Fibroblast of peridontal ligament (primary cell): ENCODE data around the gene FAM222A.
"Not testable (repeated sequence)": the region's sequence is repeated elsewhere in the genome, so short reads cannot be mapped to it uniquely, and the experiment has no call there.

Experiments used
- DNase-seq: peaks from one replicate; pipeline ENCODE4 v3.0.0-alpha.2; 2010; ENCODE audit errors: extremely low read depth

The FAM222A gene

DNA sequence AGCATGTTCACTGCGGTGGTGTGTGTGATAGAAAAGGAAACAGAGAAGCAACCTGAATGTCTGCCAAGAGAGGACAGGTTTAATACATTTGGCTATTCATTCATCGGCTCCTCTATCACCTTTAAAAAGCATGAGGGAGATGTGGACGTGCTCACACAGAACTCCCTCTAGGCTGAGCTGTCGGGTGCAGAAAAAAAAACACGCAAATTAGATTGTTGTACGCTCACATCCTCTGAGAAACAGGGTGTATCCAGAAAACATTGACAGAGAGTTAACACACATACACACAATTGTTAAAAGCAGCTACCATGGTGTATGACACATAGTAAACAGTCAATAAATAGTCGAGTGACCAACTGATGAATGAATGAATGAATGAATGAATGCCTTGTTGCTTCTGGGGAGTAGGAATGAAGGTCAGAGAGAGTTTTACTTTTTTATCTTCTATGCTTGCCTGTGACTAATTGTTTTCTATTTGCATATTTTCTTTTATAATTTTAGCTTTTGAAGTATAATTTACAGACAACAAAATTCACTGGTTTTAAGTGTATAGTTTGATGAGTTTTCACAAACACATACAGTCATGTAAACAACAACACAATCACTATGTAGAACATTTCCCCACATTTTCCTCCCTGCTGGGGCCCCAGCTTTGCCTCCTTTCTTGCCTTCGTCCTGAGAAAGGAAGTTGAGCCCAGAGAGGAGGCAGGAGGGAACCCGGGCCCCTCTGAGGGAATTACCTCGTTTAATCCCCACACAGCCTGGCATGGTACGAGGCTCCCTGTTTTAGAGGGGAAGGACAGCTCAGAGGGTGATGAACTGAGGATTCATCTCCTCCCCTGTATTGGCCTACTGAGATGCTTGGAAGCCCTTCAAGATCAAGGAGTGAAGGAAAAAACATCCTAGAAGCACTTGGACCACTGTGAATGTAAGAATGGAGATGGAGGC, 19.7 kb upstream of the FAM222A start:
- no peak for DNase-seq

DNA sequence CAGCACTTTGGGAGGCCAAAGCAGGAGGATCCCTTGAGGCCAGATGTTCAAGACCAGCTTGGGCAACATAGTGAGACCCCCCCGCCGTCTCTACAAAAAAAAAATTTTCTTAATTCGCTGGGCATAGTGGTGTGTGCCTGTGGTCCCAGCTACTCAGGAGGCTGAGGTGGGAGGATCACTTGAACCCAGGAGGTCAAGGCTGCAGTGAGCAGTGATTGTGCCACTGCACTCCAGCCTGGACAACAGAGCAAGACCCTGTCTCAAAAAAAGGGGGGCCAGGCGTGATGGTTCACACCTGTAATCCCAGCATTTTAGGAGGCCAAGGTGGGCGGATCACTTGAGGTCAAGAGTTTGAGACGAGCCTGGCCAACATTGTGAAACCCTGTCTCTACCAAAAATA, 19.0 kb upstream of the FAM222A start:
- not testable (repeated sequence) for DNase-seq

DNA sequence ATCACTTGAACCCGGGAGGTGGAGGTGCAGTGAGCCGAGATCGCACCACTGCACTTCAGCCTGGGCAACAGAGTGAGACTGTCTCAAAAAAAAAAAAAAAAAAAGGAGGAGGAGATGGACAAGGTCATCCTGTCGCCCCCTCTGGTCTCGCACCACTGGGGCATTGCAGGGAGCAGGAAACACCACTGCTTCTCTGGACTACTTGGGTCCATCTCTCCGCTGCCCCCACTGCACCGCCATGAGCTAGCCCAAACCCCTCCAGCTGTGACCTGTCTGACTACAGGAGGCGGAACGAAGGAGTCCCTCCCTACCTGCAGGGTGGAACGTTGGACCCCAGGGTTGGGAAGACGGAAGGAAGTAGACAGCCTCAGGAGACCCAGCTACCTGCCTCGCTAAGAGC, 18.2 kb upstream of the FAM222A start:
- no peak for DNase-seq

DNA sequence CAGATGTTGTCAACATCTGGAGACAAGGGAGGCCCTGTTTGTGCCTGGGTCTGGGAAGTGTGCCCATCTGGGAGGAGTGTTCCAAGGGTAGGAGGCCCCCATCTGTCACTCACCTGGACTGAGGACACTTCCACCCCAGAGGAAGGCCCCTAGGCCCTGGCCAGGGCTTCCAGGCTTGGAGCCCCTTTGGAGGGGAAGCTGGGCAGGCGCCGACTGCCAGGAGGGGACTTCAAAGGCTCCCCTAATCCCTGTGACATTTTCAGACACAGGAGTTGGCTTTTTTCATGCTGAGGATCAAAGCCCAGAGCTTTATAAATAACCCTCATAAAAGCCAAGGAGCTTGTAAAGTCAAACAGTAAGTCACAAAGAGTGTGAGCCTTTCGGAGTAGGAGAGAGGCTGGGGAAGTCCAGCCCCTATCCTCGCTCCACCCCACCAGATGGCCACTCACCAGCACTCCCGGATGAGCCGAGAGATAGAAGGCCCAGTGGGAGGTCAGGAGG, 17.6 kb upstream of the FAM222A start:
- no peak for DNase-seq

DNA sequence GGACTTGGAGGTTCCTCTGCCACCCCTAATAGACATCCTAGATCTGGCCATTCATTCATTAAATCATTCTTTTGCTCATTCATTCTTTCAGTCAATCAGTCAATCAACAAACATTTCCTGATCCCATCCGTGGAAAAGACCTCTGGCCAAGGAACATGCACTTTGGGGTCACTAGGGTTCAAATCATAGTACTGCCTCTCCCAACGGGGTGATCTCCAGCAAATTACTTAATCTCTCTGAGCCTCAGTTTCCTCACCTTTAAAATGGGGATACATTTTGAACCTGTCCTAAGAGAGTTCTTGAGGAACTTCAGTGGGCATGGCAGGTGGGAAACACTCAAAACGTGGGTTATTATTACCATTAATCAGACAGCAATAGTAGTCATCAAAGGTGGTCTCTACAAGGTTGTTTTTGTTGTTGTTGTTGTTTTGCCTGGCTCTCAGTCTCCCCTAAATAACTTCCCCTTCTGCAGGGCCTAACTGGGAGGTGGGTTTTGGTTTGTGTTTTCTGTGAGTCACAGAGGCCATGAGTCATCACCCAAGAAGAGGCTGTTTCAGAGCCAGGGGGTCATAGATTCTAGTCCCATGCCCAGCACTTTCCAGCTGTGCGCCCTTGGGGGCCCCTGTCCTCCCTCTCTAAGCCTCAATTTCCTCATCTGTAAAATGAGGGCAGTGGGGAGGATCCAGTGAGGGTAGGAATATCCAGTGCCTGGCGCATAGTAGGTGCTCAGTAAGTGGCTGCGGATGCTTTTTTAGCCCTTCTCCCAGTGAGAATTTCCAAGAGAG, 16.9 kb upstream of the FAM222A start:
- no peak for DNase-seq

DNA sequence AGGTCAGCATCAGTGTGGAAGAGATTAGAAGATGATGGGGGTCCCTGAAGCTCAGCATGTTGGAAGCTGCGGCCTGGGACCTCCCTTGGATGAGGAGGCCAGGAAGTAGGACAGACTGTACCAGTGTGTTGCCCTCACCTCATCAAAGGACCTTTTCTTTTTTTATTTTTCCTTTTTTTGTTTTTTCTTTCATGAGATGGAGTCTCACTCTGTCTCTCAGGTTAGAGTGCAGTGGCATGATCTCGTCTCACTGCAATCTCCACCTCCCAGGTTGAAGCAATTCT, 16.4 kb upstream of the FAM222A start:
- DNase-seq = no peak

DNA sequence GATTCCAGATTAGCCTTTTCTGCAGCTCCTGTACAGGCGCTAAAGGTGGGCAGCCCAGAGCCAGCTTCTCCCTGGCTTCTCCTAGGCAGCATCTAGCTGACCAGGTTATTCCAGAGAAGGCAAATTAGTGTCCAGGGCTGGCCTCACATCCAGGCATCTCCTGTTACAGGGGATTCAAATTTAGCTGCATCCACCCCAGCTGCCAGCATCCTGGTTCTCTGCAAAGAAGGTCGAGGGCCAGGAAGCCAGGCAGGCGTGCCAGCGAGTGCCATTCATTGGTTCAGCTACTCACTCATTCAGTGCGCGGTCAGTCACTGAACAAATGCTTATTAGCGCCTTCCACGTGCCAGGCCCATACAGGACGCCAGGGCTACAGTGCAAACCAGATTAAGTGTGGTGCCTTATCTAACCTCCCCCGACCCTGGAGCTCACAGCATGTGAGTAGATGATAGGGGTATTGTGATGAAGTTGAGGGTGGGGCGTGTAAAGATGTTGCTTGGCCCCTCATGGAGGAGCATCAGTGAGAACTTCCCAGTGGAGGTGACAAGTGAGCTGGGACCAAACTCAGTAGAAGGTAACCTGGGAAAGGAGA, 15.7 kb upstream of the FAM222A start:
- no peak for DNase-seq

DNA sequence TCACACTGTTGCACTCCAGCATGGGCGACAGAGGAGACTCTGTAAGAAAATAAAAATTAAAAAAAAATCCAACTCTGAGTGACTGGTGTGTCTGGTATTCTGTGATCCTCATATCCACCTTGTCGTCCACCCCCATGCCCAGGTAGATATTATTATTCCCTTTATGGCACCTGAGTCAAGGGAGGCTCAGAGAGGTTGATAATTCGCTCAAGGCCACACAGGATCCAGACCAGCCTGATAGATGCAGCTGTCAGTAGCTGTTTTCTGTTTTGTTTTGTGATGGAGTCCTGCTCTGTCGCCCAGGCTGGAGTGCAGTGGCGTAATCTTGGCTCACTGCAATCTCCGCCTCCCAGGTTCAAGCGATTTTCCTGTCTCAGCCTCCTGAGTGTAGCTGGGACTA, 14.8 kb upstream of the FAM222A start:
- DNase-seq = no peak

DNA sequence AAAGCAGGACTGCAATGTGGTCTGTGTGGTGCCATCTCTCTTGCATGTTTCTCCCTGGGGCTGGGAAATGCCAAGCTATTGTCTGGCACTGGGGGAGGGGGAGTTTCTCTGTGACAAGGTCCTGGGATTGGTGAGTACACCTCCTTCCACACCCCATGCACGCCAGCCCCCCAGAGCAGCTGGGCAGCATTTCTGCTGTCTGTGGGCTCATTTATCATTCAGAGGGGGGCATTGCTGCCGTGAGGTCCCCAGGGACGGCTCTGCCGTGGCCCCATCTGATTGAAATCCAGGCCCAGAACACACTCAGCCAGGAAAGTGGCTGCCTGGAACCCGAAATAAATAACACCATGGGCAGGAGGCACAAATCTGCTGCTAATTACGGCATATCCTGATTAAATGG, 12.6 kb upstream of the FAM222A start:
- DNase-seq = no peak

DNA sequence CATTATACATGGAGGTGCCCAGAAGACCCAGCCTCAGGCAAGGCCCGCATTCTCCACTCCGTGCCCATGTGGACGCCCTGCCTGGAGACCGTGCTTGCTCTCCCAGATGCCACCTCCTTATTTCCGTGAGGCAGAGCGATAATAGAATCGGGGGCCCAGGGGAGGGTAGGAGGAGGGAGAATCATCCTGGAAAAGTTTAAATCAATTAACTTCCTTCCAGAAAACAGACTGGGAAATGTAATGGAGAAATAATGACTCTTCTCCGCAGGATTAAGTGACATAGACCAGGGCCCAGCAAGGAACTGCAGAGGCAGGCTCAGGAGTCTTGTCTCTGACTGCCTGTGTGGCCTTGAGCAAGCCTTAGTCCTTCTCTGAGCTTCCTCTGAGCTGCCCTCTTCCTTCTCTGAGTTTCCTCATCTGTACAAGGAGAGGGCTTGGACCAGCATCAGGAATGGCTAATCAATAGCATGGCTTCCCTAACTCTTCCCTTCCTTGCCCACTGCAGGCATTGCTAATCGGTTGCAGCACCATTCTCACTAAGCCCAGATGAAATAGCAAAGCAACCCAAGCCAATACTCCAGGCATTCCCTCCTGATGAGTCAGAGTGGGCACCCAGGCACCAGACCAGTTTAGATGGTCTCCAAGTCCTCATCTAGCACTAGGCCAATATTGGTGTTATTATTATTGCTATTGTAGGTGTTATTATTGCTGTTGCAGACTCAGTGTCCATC, 11.3 kb upstream of the FAM222A start:
- no peak for DNase-seq

DNA sequence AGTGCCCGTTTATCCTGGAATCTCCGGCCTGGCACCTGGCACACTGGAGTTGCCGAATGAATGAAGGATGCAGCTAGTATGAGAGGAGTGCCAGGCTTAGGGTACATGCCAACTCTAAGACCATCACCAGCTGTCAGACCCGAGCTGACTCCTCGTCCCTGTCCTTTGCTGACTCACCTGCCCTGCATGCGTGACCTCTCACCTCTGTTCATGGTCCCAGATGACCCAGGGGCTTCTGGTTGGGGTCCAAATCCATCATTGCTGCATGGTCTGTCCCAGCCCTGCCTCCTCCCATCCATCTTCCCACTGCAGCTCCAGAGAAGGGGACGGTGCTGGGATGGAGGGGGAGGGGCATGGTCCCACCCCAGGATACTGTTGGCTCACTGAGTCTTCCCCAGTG, 9.9 kb upstream of the FAM222A start:
- no peak for DNase-seq

DNA sequence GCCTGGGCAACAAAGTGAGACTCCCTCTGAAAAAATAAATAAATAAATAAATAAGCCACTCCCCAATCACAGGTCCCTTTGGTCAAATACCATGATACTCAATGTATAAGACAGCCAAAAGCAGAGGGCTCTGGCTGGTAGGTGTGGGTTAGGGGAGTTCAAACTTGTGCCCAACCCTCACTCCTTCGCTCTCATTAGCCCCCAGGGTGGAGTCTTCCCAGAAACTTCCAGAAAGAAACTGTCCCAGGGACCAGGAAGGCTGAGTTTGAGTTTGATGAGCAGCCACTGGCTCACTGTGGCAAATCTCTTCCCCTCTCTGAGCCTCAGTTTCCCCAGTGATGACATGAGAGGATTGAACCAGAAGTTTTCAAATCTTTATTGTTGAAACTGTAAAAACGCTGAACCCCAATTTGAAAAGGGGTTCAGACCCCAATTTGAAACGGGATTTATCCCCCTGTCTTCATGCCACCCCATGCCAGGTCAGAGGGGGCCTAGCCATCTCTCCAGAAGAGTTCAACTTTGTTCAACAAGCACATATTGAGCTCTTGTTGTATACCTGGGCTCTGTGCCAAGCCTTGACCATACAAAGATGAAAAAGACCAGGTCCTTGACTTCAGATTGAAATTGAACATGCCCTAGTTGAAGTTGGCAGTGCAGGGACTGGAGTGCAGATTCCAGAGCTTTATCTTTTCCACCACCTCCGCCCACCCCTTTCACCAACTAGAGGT, 9.1 kb upstream of the FAM222A start:
- no peak for DNase-seq

DNA sequence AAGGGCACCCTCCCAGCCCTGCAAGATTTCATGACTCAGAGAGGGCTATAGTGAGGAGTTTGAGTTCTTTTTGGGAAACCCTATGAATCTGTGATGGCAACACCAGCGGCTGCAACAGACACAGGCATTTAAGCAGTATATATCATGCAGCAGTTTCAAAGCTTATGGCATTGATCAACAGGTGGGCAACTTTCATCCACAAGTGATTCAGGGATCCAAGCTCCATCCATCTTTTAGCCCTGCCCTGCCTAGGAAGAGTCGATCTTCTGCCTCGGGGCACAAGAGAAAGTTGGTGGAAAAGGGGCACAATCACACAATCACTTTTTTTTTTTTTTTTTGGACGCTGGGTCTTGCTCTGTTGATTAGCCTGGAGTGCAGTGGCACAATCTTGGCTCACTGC, 8.3 kb upstream of the FAM222A start:
- DNase-seq = no peak

DNA sequence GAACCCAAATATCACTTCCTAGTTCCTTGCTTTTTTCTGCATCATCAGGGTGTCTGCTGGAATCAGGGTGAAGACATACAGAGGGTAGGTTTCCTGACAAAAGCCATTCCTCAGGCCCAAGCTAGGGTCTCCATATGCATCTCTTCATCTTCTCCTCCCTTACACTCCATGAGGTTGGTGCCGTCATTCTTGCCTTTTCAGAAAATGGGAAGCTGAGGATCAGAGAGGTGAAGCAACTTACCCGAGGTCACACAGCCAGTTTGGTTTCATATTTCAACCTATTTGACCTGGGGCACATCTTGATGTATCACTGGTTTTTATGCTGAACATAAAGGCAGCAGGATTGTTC, 7.3 kb upstream of the FAM222A start:
- no peak for DNase-seq

DNA sequence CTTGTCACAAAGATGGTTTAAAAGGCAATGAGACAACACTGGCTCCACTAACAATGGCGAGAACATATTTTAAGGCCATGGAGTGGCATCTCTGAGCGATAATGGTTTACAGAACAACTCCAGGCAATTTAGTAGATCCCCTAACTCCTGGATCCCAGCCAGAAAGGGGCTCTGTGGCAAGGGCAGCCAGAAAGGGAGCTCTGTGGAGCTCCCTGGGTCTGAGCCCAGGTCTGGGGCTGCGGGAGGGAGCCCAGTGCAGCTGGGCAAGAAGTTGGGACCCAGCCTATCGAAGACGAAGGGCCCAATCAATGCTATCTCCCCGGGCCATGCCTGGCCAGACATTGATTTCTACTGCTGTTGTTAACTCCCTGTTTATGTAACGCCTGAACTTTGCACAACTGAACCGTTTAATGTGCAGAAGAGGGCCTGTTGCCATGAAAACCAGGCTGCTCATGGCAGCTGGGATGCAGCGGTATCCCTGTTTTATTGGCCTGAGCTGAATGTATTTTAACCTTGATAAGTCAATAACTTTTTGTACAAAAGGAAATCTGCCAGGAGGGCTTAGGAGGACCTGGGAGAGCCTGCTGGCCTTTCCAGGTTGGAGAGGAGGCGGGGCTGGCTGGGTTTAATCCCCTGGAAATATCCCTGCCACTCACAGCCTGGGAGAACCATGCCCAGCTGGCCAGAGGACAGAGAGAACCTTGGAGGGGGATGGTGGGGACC, 6.7 kb upstream of the FAM222A start:
- no peak for DNase-seq

DNA sequence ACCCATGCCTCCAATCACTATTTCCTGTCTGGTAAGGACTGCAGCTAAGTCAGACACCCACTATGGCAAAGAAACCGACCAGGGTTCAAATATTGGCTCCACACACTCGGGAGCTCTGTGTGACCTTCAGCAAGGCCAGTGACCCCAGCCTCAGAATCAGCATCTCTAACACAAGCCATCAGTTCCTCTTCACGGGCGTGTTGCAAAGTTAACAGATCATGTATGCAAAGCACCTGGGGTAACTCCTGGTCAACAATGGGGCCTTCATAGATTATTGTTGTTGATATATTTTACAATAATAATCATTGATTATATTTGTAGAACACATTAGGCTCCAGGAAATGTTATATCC, 6.2 kb upstream of the FAM222A start:
- DNase-seq = no peak

DNA sequence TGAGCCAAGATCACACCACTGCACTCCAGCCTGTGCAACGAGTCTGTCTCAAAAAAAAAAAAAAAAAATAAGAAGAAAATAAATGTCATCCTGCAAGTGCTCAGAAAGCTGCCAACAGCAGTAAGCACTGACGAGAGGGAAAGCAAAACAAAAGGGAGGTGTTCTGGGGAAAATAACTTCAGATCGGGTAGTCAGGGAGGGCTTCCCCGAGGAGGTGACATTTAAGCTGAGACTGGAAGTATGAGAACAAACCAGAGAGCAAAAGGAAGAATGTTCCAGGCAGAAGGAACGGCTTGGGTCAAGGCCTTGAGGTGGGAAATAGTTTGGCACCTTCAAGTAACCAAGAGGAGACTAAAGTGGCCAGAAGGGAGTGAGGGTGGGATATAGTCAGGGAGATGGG, 4.7 kb upstream of the FAM222A start:
- no peak for DNase-seq

DNA sequence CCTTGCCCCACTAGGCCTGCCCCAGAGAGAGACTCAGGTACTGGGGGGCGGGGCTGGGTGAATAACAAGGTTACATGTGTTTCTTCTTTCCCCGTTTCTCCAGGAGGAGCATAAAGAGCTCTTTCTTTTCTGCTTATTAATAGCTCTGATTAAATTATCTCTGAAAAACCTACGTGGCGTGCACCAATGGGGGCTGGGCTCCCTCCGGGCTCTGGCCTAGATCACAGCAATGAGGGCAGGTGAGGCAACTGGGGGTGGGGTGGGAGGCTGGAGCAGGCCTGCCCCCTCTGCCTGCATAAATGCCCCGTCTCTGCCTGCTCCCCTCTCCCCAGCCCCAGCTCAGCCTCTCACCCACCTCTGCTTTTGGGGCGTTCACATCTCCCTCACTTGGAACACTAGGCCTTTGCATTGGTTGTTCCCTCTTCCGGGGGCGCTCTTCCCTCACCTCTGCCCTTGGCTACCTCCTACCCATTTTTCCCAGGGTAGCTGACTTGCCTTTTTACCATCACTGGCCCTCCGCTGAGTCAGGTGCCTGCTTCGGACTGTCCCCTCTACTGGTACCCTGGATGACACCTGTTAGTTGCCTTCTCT, 4.1 kb upstream of the FAM222A start:
- DNase-seq = no peak

DNA sequence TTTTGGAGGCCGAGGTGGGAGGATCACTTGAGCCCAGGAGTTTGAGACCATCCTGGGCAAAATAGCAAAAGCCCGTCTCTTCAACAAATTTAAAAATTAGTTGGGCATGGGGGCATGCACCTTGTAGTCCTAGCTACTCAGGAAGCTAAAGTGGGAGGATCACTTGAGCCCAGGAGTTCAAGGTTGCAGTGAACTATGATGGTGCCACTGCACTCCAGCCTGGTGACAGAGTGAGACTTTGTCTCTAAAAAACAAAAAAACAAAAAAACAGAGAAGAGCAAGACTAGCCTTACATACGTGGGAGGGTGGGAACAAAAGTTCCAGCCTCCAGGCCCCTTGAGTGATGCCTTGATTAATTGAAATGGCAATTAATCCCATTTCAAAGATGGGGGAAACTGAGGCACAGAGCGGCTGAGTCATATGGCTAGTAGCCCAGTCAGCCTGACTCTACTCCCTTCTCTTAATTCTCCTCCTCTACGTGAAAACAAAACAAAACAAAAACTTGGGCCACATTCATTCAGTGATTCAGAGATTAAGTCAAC, 3.3 kb upstream of the FAM222A start:
- DNase-seq = peak; percentile 24
